K562 (cell line): ENCODE results near the gene GZF1. TPM values are rescaled to one million over a fixed set of nuclear protein-coding genes. Genes with fewer than 3 reads are reported as not detected.

Experiments used
- ARID1B ChIP-seq: fragments of 450-650 bp; IDR thresholded peaks from 2 replicates; pipeline ENCODE4 v1.6.1; 2016; ENCODE audit warnings: antibody characterized with exemption, mild to moderate bottlenecking, inconsistent platforms
- ATF4 ChIP-seq: fragments of 450-650 bp; formaldehyde crosslinking; IDR thresholded peaks from 2 replicates; pipeline ENCODE4 v1.4.0; 2022; ENCODE audit warnings: mild to moderate bottlenecking, moderate library complexity
- BCLAF1 ChIP-seq, 2 experiments: fragments of 450-650 bp in 1 of 2; IDR thresholded peaks; 2 replicates each; pipeline ENCODE4 v1.6.1; 2011 to 2017; ENCODE audit warnings: low read depth in 2 of 2, antibody characterized with exemption in 1 of 2, borderline replicate concordance in 1 of 2, low read length in 1 of 2, mild to moderate bottlenecking in 1 of 2, mixed read lengths in 1 of 2; ENCODE audit not compliant: control insufficient read depth in 1 of 2
- C11orf30 ChIP-seq: fragments of 450-650 bp; IDR thresholded peaks from 2 replicates; pipeline ENCODE4 v1.6.1; 2016; ENCODE audit warnings: low read depth, mild to moderate bottlenecking
- CCNT2 ChIP-seq: IDR thresholded peaks from 2 replicates; pipeline ENCODE4 v1.6.1; 2011; ENCODE audit warnings: borderline replicate concordance, low read depth, mild to moderate bottlenecking, moderate library complexity, mixed read lengths, low read length; ENCODE audit not compliant: insufficient read length; ENCODE audit errors: extremely low read depth
- CTCF ChIP-seq, 3 experiments: IDR thresholded peaks in 2 of 3; conservative IDR thresholded peaks in 1 of 3; 2 replicates each; pipeline ENCODE4 v1.5.1; 2011 to 2012; ENCODE audit warnings: low read length in 3 of 3, mild to moderate bottlenecking in 3 of 3, control low read depth in 2 of 3, improper control_type of control experiment in 1 of 3, inconsistent platforms in 1 of 3, low read depth in 1 of 3, mixed read lengths in 1 of 3, moderate library complexity in 1 of 3; ENCODE audit not compliant: insufficient read depth in 2 of 3
- RFX7 ChIP-seq: fragments of 250-450 bp; sonication (Bioruptor Pico); IDR thresholded peaks from 2 replicates; pipeline ENCODE4 v1.5.1; 2021; ENCODE audit warnings: mild to moderate bottlenecking
- VEZF1 ChIP-seq: fragments of 200-800 bp; sonication (Bioruptor generic); IDR thresholded peaks from 2 replicates; pipeline ENCODE4 v1.6.1; 2017; ENCODE audit warnings: missing genetic modification characterization, missing compliant biosample characterization
- ZNF407 ChIP-seq: fragments of 450-650 bp; IDR thresholded peaks from 2 replicates; pipeline ENCODE4 v1.6.1; 2016; ENCODE audit warnings: low read depth
- polyA plus RNA-seq, 8 experiments: library from polyadenylated mRNA; depleted of rRNA in 4 of 8; stranded (reverse) in 5 of 8; unstranded in 3 of 8; fragments of >200 nt; fragmentation: Nextera tagmentation in 2 of 8; fragmentation: Illumina TruSeq in 1 of 8; extraction: Ambion mirVana in 2 of 8; extraction: Trizol in 1 of 8; gene quantifications; 2 replicates each; pipeline versions ENCODE4 v1.2.1 to v1.2.3, GENCODE V29; 2011 to 2014; ENCODE audit warnings: inconsistent platforms in 1 of 8, missing spikeins in 1 of 8
- total RNA-seq, 7 experiments: library from RNA; depleted of rRNA in 6 of 7; stranded (reverse); fragments of >200 nt in 6 of 7; fragmentation: Illumina TruSeq in 2 of 7; extraction: Trizol in 2 of 7; gene quantifications; 2 replicates each; pipeline versions ENCODE4 v1.2.1 to v1.2.3, GENCODE V29; 2011 to 2021; ENCODE audit warnings: low replicate concordance in 1 of 7

GZF1 gene
- total and polyA plus RNA-seq, 9 of the 15 experiments (the other 6 are each of a cell fraction or from before 2014, with no cell fraction given), result 1.2 to 15.7 (median 7.4) TPM

GRCh38 chr20:23349338-23350195, 12.4 kb upstream of the GZF1 start (continued):
- TF ChIP-seq ZNF407, result no peak
- peak; percentile 69; the same call in 1 of the 2 replicates for TF ChIP-seq VEZF1 (CRISPR knock-in tag)
- no peak for TF ChIP-seq ATF4 (CRISPR knock-in tag)
- TF ChIP-seq CCNT2, result peak; percentile 39
- no peak for TF ChIP-seq C11orf30
- TF ChIP-seq RFX7 (CRISPR knock-in tag), result no peak
- TF ChIP-seq CTCF (IDR thresholded peaks at IDR 0.05 in 2 of 3, conservative IDR thresholded peaks at IDR 0.05 in 1 of 3; ENCODE audit: insufficient read depth in 2 of 3, low read depth in 1 of 3, low read length in 3 of 3), result peak in 2 of 3 experiments; percentile 23 to 47; a peak in 3 of 6 replicates
- no peak for TF ChIP-seq ARID1B
- no peak for TF ChIP-seq BCLAF1 (IDR thresholded peaks at IDR 0.05; ENCODE audit: borderline replicate concordance in 1 of 2, control insufficient read depth in 1 of 2, low read depth in 2 of 2, low read length in 1 of 2)
